HG03439 (cell line): ENCODE data around the gene CADM2.

Source experiments
- ATAC-seq: cut with Tn5 transposase; IDR thresholded peaks from one replicate; pipeline ENCODE4 v1.9.1; 2021; ENCODE audit warnings: mild to moderate bottlenecking, moderate library complexity; ENCODE audit not compliant: unreplicated experiment

CADM2 gene

GRCh38 chr3:86087160-86087871 is 1128.5 kb downstream of the CADM2 start:
- ATAC-seq, result no peak

DNA sequence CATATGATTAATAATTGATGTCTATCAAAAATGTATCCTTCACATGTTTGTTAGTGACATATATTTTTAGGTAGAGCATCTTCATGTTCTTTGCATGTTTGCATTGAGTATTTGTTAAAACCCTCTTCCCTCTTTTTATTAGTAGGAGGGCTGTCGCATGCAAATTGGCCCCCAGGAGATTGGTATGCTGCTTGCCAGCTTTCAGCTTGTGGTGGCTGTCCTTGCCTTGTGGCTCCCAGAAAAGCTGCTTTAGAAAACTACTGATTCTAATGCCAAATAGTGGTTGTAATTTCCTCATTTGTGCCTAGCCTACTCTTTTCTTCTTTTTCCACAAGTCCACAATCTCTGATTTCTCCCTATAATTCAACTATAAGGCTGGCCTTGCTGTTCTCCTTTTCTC is 1145.4 kb downstream of the CADM2 start:
- no peak for ATAC-seq

DNA sequence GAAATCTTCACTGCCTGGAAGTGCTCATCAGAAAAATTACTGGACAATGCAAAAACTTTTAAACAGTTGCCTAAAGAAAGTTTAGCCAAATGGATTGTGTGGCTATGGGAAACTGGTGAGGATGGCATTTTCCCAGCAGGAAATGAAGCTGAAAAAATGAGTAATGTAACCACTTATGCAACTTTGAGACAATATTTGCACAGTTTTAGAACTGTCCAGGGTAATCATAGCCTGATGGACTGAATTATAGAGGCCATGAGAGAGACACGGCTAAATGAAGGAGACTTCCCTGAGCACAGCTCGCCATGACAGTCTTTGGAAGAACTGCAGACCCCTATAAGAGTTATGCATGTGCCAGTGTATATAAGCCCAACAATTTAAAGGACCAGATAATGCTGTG is 1150.6 kb downstream of the CADM2 start:
- no peak for ATAC-seq
